NOMO-1 (cell line): ENCODE data around the gene ACP3.

Experiments
- DNase-seq, 2 experiments: peaks; one replicate each; lab custom pipeline; 2025; ENCODE audit not compliant: unreplicated experiment in 2 of 2; lab: John Stamatoyannopoulos, UW

ACP3 gene

DNA sequence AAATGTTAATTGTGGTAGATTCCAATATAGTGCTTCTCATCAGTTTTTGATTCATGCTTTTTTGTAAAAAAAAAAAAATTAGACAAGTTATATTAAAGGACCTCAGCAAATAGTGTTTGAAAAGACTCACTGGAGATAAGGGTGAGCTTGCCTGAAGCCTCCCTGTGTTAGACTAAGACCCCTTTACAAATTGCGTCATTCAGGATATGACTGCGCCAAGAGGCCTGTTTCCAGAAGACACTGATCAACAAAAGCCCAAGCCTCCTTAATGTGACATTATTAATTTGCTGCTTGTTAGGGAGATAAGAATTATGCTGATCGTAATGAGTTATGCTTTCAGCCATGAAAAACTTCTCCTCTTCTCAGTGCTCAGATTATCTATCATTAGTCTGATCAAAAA is 87.1 kb downstream of the ACP3 start:
- peak in 1 of 2 experiments; percentile 6 for DNase-seq

DNA sequence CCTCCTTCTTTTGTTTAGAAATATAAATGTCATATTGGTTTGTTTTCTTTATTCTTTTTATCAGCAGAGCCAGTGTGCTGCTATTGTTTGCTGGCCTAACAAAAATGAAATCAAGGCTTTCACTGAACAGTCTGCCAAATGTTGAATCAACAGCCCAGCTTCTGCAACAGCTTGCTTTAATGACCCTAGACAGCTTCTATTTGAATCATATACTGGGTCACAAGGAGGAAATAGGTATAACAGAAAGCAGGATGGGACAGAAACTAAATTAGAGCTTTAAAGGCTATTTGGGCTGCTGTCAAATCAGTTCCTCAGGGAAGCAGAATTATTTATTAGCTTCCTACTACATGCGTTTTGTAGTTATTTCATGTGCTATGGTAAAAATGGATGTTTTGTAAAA is 88.0 kb downstream of the ACP3 start:
- DNase-seq: peak in 1 of 2 experiments; percentile 40

DNA sequence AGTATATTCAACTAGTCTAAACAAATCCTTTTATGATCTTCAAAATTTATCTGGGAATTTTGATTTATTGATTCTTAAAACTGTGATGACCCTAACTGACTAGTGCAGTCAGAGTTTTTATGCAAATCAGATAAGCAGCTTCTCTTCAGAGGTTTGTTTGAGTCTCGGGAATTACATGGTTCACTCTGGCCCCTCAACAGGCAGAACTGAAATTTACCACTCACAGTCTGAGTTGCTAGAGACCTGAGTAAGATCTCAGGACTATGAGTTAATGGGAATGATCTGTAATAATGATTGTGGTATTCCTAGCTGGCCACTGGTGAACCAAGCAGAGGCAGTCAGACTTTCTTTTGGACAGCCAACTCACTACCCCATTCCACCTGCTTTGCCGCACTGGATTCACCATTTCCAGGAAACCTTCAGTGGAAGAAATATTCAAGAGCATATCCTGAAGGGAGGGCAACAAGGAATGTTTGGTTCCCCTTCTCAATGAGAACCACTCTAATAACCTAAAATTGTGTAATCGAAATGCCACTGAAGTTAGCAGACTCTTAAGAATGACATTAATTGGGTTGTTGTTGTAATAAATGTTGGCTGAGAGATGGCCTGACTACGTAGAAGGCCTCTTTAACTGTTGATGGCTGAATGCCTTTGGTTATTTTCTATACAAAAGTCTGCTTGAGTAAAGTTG is 88.5 kb downstream of the ACP3 start:
- DNase-seq: peak in 1 of 2 experiments; percentile 25

GRCh38 chr3:132406587-132406986 is 89.4 kb downstream of the ACP3 start:
- DNase-seq: peak in 1 of 2 experiments; percentile 55

DNA sequence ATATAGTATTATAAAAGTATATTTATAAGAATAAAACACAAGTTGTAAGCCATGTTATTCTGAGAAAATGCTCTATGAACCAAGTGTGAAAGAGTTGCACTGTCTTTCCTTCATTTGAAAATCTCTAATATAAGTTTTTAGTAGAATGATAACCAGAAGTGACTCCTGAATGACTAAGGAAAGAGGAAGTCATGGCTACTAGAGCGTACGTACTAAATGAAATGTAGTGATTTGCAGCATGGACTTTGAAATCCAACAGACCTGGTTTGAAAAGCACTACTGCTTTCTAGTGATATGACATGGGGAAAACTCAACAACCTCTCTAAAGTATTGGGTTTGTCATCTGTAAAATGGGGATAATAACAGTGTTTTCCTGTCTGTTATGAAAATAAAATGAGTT is 89.8 kb downstream of the ACP3 start:
- peak; percentile 43 to 85 for DNase-seq
